Karpas-422 (cell line): ENCODE data around the gene COMMD9. TPM values are rescaled to one million over a fixed set of nuclear protein-coding genes. Genes with fewer than 3 reads are reported as not detected.

ENCODE experiments used
- DNase-seq: peaks from one replicate; pipeline ENCODE4 v3.0.0-alpha.2; 2015
- H2AFZ ChIP-seq: fragments of 200-600 bp; sonication (generic); 2 replicates; pipeline ENCODE4 v1.6.1; 2014; ENCODE audit warnings: antibody characterized with exemption, low read length, mixed read lengths
- H3K27ac ChIP-seq: fragments of 200-600 bp; sonication (generic); 2 replicates; pipeline ENCODE4 v1.5.1; 2014; ENCODE audit warnings: mild to moderate bottlenecking, low read length, moderate library complexity
- H3K27me3 ChIP-seq: fragments of 200-600 bp; sonication (generic); 2 replicates; pipeline ENCODE4 v1.6.1; 2014; ENCODE audit warnings: low read length, mixed read lengths
- H3K36me3 ChIP-seq: fragments of 200-600 bp; sonication (generic); 2 replicates; pipeline ENCODE4 v1.6.1; 2014; ENCODE audit warnings: low read length, mixed read lengths; ENCODE audit not compliant: insufficient read depth
- H3K4me1 ChIP-seq: fragments of 200-600 bp; sonication (generic); 2 replicates; pipeline ENCODE4 v1.6.1; 2014; ENCODE audit warnings: mild to moderate bottlenecking, low read length, mixed read lengths
- H3K4me2 ChIP-seq: fragments of 200-600 bp; sonication (generic); 2 replicates; pipeline ENCODE4 v1.6.1; 2014; ENCODE audit warnings: low read length, low read depth, mild to moderate bottlenecking; ENCODE audit not compliant: poor library complexity, severe bottlenecking
- H3K4me3 ChIP-seq: fragments of 200-600 bp; sonication (generic); 2 replicates; pipeline ENCODE4 v1.5.1; 2014; ENCODE audit warnings: mild to moderate bottlenecking, antibody characterized with exemption, low read length, mixed read lengths
- H3K79me2 ChIP-seq: fragments of 200-600 bp; sonication (generic); 2 replicates; pipeline ENCODE4 v1.6.1; 2014; ENCODE audit warnings: mild to moderate bottlenecking, low read length, mixed read lengths
- H3K9ac ChIP-seq: fragments of 200-600 bp; sonication (generic); 2 replicates; pipeline ENCODE4 v1.6.0; 2014; ENCODE audit warnings: low read length
- H3K9me2 ChIP-seq: fragments of 200-600 bp; sonication (generic), shearing (Covaris generic); replicated peaks from 2 replicates; pipeline ENCODE4 v1.6.0; 2014; ENCODE audit warnings: mild to moderate bottlenecking, low read length, moderate library complexity; ENCODE audit not compliant: insufficient read depth
- H3K9me3 ChIP-seq: fragments of 300-700, 200-600 bp; sonication (generic); 2 replicates; pipeline ENCODE4 v1.6.1; 2014; ENCODE audit warnings: low read length, mixed read lengths
- H4K20me1 ChIP-seq: fragments of 200-600 bp; sonication (generic); 2 replicates; pipeline ENCODE4 v1.6.1; 2014; ENCODE audit warnings: mild to moderate bottlenecking, antibody characterized with exemption, low read length, low read depth; ENCODE audit not compliant: insufficient read depth
- total RNA-seq: library from RNA; depleted of rRNA; stranded (reverse); fragments of >200 nt; shearing (Covaris generic); gene quantifications from 2 replicates; pipeline ENCODE4 v1.2.3, GENCODE V29; 2014; ENCODE audit warnings: low replicate concordance

Gene COMMD9
- total RNA-seq, 1 experiment from 2014 or later: 31.0 TPM

DNA sequence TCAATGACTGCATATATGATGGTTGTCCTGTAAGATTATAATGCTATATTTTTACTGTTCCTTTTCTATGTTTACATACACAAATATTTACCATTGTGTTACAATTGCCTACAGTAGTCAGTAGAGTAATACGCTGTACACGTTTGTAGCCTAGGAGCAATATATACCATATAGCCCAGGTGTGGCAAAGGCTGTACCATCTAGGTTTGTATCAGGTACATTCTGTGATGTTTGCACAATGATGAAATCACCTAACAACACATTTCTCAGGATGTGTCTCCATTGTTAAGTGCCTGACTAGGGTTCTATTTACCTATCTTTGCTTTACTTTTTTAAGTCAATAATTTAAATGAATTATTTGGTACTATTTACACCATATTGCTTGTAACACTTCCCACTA lies 28.8 kb upstream of the COMMD9 start:
- H3K4me1 ChIP-seq: no peaks in the 10 kb centered on the region
- H3K27me3 ChIP-seq: no peaks in the 10 kb centered on the region
- no peaks in the 10 kb centered on the region for H3K36me3 ChIP-seq
- no peak overlapping the region for H3K27ac ChIP-seq
- no peaks in the 10 kb centered on the region for H3K9me2 ChIP-seq
- H4K20me1 ChIP-seq: no peaks in the 10 kb centered on the region
- H3K4me2 ChIP-seq: no peak overlapping the region
- no peaks in the 10 kb centered on the region for H3K79me2 ChIP-seq
- H3K9me3 ChIP-seq: no peaks in the 10 kb centered on the region
- H3K9ac ChIP-seq: no peak overlapping the region
- no peak for DNase-seq
- H3K4me3 ChIP-seq: no peak overlapping the region
- H2AFZ ChIP-seq: no peak overlapping the region

DNA sequence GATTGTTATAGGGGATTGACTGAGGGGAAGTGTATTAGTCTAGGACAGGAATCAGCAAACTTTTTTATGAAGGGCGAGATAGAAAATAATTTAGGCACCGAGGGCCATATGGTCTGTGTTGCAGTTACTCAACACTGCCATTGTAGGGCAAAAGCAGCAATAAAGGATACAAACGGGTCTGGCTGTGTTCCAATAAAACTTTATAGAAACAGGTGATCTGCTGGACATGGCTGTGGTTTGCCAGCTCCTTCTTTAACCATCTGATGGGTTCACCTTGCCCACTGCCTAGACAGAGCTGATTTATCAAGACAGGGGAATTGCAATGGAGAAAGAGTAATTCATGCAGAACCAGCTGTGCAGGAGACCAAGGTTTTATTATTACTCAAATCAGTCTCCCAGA lies 26.8 kb upstream of the COMMD9 start:
- Histone ChIP-seq H3K27ac (no peak overlapping the region), H3K36me3 (no peaks in the 10 kb centered on the region), H3K4me2 (no peak overlapping the region), H3K9ac (no peak overlapping the region), H2AFZ (no peak overlapping the region), H3K4me3 (no peak overlapping the region), H3K79me2 (no peaks in the 10 kb centered on the region), H3K4me1 (no peaks in the 10 kb centered on the region), H3K27me3 (no peaks in the 10 kb centered on the region), H3K9me3 (no peaks in the 10 kb centered on the region), H3K9me2 (no peaks in the 10 kb centered on the region), H4K20me1 (no peaks in the 10 kb centered on the region)
- no peak for DNase-seq

DNA sequence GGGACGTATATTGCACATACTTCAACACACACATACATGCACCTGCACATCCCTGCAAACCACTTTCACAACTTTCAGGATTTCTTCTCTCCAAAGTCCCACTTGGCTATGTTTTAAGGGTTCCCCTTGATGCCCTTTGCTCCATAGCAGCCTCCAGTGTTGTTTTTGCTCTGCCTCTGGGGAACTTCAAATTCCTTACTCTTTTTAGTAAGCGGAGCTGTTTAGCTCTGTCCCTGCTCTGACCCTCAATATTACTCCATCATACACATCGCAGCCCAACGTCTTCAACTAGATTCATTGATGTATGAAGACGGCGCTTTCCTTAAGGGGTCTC lies 25.2 kb upstream of the COMMD9 start:
- Histone ChIP-seq H3K9me2 (no peaks in the 10 kb centered on the region), H3K4me1 (no peaks in the 10 kb centered on the region), H3K9me3 (no peaks in the 10 kb centered on the region), H4K20me1 (no peaks in the 10 kb centered on the region), H3K27me3 (no peaks in the 10 kb centered on the region), H3K27ac (no peak overlapping the region), H2AFZ (no peak overlapping the region), H3K4me2 (no peak overlapping the region), H3K79me2 (no peaks in the 10 kb centered on the region), H3K36me3 (no peaks in the 10 kb centered on the region), H3K4me3 (no peak overlapping the region), H3K9ac (no peak overlapping the region)
- no peak for DNase-seq

DNA sequence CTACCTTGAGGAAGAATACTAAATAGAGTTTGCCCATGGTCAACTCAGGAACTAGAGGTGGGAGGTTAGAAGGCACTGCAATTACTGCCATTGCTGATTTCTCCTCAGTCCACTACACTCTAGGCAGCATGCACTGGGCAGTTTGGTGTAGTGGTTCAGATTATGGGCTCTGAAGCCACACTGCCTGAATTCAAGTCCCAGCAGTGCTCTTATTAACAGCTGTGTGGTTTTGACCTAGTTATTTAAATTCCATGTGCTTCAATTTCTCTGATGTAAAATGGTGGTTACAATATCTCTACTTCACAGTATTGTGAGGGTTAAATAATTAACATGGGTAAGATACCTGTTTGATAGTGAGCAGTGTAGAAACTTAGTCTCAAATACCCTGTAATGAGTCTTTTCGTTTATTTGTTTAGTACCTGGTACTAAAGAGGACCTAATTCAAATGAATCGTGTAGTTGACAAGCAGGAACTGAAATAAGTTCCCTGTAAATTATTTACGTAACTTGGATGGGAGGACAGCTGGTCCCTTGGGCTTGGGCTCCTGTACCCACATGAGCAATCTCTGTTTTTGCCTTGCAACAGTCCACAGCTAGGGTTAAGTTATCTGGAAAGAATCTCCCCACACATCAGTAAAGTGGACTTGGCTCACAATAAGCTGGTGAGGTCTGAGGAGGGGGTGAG lies 24.7 kb upstream of the COMMD9 start:
- Histone ChIP-seq H2AFZ (no peak overlapping the region), H3K36me3 (no peaks in the 10 kb centered on the region), H3K9me3 (no peaks in the 10 kb centered on the region), H3K4me2 (no peak overlapping the region), H3K9ac (no peak overlapping the region), H3K4me3 (no peak overlapping the region), H3K27ac (no peak overlapping the region), H3K9me2 (no peaks in the 10 kb centered on the region), H3K27me3 (no peaks in the 10 kb centered on the region), H3K4me1 (no peaks in the 10 kb centered on the region), H3K79me2 (no peaks in the 10 kb centered on the region), H4K20me1 (no peaks in the 10 kb centered on the region)
- no peak for DNase-seq

DNA sequence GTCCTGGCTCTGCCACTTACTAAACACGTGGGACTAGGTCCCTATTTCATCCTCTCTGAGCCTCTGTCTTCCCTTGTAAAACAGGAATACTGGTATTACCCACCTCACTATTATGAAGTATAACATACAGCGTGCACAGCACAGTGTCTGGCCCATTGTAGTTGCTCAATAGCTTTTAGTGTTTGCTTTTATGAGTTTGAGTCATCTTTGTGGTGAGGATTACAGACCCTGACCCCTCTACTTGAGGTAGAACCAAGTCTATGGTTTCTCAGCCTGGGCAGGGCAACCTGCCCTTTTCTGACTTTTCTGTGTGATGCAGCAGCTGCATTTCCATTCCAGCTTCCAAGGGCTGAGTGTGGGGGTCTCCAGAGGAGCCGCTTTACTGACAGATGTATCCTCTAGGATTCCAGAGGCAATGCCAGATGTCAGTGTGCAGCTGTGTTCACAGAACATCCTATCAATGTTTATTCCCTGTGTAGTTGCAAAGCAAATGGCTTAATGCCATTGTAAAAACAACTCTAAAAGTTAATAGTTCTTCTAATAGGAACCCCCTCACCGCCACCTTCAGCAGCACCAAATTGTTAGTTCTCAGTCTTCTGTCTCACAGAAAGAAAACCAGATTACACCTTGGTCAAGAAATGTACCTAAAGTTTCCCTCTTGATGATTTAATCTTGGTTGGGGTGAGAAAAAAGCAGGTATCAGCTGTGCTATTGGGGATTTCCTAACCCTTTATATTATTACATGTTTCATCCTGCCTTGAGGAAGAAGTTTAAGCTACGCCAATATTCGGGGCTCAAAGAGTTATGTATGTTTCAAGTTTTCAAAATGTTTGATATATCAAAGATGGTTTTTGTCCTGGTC lies 23.6 kb upstream of the COMMD9 start:
- Histone ChIP-seq H3K9me2 (no peaks in the 10 kb centered on the region), H3K27me3 (no peaks in the 10 kb centered on the region), H3K4me2 (no peak overlapping the region), H3K36me3 (no peaks in the 10 kb centered on the region), H3K27ac (no peak overlapping the region), H3K9ac (no peak overlapping the region), H4K20me1 (no peaks in the 10 kb centered on the region), H3K4me3 (no peak overlapping the region), H3K9me3 (no peaks in the 10 kb centered on the region), H2AFZ (no peak overlapping the region), H3K79me2 (no peaks in the 10 kb centered on the region), H3K4me1 (no peaks in the 10 kb centered on the region)
- DNase-seq: no peak

DNA sequence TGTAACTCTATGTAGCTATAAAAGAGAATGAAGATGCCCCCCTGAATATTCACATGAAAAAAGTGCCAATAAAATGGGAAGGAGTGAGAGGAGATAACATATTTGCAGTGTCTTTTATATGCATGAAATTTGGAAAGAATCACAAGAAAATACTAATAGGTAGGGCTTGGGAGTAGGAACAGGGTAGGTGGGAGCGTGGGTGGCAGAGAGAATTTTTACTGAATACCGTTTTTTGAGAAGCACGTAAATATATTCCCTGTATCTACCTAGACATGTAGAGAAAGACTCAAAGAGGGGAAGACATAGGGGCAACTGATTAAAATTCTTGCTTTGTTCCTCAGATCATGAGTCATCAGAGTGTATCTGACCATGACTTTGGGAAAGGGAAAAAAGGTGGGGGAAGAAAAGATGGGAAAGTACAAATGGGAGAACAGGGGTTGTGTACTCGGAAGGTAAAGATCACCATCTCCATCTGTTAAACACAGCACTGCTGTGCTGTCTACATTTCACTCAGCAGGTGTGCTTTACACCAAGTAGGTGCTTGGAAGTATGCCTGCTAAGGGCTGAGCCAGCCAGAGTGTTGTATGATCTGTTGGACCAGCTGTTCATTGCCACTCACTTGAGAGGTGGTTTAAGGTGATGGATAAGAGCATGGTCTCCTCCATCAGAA lies 22.8 kb upstream of the COMMD9 start:
- Histone ChIP-seq H3K27ac (no peak overlapping the region), H3K79me2 (no peaks in the 10 kb centered on the region), H2AFZ (no peak overlapping the region), H3K9me2 (no peaks in the 10 kb centered on the region), H3K4me1 (no peaks in the 10 kb centered on the region), H4K20me1 (no peaks in the 10 kb centered on the region), H3K27me3 (no peaks in the 10 kb centered on the region), H3K4me3 (no peak overlapping the region), H3K9ac (no peak overlapping the region), H3K4me2 (no peak overlapping the region), H3K36me3 (no peaks in the 10 kb centered on the region), H3K9me3 (no peaks in the 10 kb centered on the region)
- DNase-seq: no peak

DNA sequence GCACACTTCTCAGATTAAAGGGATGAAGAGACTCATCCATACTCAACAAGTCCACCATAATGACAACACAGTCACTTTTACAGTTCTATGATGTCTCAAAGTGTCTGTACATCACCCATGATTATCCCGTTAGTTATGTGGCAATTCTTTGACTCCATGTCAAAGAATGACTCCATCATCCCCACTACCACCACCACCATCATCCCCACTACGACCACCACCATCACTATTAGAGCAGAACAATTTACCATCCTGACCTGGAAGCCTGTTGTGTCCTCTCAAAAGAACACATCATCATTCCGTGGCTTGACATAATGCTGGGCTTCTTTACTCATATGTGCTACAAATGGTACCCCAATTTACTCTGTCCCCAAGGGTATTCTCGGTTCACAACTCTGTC lies 20.6 kb upstream of the COMMD9 start:
- no peak for DNase-seq
- Histone ChIP-seq H3K9me3 (no peaks in the 10 kb centered on the region), H2AFZ (no peak overlapping the region), H3K79me2 (no peaks in the 10 kb centered on the region), H3K27ac (no peak overlapping the region), H4K20me1 (no peaks in the 10 kb centered on the region), H3K36me3 (no peaks in the 10 kb centered on the region), H3K4me1 (no peaks in the 10 kb centered on the region), H3K9ac (no peak overlapping the region), H3K4me2 (no peak overlapping the region), H3K27me3 (no peaks in the 10 kb centered on the region), H3K4me3 (no peak overlapping the region), H3K9me2 (no peaks in the 10 kb centered on the region)

DNA sequence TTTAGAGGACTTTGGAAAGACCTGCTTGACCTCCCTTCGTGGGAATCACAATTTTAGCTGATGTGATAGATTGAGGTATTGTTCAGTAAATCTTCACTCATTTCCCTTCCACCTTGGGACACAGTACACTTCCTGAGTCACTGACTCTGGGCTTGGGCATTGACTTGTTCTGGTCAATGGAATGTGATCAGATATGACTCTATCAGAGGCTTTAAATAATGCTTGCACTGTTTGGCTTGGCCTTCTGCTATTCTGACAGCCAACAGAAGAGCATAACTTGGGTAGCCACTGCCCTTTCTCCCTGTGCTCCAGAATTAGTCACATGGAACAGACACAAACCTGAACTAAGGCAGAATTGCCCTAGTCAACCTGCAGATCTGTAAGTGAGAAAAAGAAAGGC lies 19.4 kb upstream of the COMMD9 start:
- DNase-seq: no peak
- H3K27ac ChIP-seq: no peak overlapping the region
- no peaks in the 10 kb centered on the region for H3K9me2 ChIP-seq
- no peak overlapping the region for H3K4me3 ChIP-seq
- H3K4me1 ChIP-seq: no peaks in the 10 kb centered on the region
- no peak overlapping the region for H3K4me2 ChIP-seq
- no peaks in the 10 kb centered on the region for H3K36me3 ChIP-seq
- H3K79me2 ChIP-seq: no peaks in the 10 kb centered on the region
- H3K9me3 ChIP-seq: no peaks in the 10 kb centered on the region
- no peaks in the 10 kb centered on the region for H4K20me1 ChIP-seq
- H3K9ac ChIP-seq: no peak overlapping the region
- H3K27me3 ChIP-seq: no peaks in the 10 kb centered on the region
- no peak overlapping the region for H2AFZ ChIP-seq
